ENCODE data around the gene TRIOBP. TPM values are rescaled to one million over a fixed set of nuclear protein-coding genes. Genes with fewer than 3 reads are reported as not detected.
"Not testable (repeated sequence)": the region's sequence is repeated elsewhere in the genome, so short reads cannot be mapped to it uniquely, and the experiment has no call there.

TRIOBP gene
- total RNA-seq, 4 donors from 2014 or later, result 58.6 to 71.6 (median 64.3) TPM

DNA sequence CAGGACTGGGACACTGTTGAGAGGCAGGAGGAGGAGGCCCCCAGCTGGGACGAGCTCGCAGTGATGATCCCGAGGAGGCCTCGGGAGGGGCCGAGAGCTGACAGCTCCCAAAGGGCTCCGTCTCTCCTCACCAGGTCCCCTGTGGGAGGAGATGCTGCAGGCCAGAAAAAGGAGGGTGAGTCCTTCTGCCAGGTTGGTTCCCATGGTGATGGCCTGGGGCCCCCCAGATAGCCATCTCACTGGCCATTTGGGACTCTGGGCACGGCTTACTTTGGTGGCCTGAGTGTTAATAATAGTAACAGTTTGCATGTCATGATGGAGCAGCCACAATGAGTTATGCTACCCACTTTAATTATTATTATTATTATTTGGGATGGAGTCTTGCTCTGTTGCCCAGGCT lies 18.9 kb downstream of the TRIOBP start:
- DNase-seq (ENCODE audit: low spot score in 2 of 2), result no peak
- Histone ChIP-seq H3K27ac (no peak overlapping the region), H3K4me3 (no peak overlapping the region), H3K36me3 (peaks cover 3% of the 10 kb centered on the region), H3K27me3 (no peaks in the 10 kb centered on the region), H3K9me3 (no peaks in the 10 kb centered on the region), H3K4me1 (no peaks in the 10 kb centered on the region)
- WGBS, result 96% methylated on average over 6 of the region's 7 CpGs
- TF ChIP-seq EP300 (IDR thresholded peaks at IDR 0.05), result no peak
- TF ChIP-seq POLR2AphosphoS5 (IDR thresholded peaks at IDR 0.05), result no peak
- TF ChIP-seq POLR2A (IDR thresholded peaks at IDR 0.05), result no peak
- TF ChIP-seq, protein P1, sequence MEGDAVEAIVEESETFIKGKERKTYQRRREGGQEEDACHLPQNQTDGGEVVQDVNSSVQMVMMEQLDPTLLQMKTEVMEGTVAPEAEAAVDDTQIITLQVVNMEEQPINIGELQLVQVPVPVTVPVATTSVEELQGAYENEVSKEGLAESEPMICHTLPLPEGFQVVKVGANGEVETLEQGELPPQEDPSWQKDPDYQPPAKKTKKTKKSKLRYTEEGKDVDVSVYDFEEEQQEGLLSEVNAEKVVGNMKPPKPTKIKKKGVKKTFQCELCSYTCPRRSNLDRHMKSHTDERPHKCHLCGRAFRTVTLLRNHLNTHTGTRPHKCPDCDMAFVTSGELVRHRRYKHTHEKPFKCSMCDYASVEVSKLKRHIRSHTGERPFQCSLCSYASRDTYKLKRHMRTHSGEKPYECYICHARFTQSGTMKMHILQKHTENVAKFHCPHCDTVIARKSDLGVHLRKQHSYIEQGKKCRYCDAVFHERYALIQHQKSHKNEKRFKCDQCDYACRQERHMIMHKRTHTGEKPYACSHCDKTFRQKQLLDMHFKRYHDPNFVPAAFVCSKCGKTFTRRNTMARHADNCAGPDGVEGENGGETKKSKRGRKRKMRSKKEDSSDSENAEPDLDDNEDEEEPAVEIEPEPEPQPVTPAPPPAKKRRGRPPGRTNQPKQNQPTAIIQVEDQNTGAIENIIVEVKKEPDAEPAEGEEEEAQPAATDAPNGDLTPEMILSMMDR (IDR thresholded peaks at IDR 0.05), result no peak

DNA sequence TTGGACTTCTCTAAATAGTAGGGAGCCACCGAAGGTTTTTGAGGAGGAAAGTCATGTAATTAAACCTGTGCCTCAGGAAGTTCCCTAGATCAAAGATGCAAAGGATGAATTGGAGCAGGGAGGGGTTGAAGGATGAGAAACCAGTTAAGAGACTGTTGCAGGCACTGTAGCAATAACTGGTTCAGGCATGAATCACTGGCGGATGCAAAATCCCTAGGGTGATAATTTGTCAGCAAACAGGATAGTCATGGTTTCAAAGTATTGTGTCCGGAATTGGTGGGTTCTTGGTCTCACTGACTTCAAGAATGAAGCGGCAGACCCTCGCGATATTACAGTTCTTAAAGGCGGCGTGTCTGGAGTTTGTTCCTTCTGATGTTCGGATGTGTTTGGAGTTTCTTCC lies 19.9 kb downstream of the TRIOBP start:
- Histone ChIP-seq H3K4me1 (no peaks in the 10 kb centered on the region), H3K27ac (no peak overlapping the region), H3K36me3 (peaks cover 3% of the 10 kb centered on the region), H3K9me3 (no peaks in the 10 kb centered on the region), H3K4me3 (no peak overlapping the region), H3K27me3 (no peaks in the 10 kb centered on the region)
- no peak for DNase-seq (ENCODE audit: low spot score in 2 of 2)
- TF ChIP-seq POLR2AphosphoS5 (IDR thresholded peaks at IDR 0.05) (no peak), POLR2A (IDR thresholded peaks at IDR 0.05) (no peak), EP300 (IDR thresholded peaks at IDR 0.05) (no peak)
- TF ChIP-seq, protein P1 (IDR thresholded peaks at IDR 0.05), result no peak
- 64% methylated on average over 9 of the region's 9 CpGs for WGBS

DNA sequence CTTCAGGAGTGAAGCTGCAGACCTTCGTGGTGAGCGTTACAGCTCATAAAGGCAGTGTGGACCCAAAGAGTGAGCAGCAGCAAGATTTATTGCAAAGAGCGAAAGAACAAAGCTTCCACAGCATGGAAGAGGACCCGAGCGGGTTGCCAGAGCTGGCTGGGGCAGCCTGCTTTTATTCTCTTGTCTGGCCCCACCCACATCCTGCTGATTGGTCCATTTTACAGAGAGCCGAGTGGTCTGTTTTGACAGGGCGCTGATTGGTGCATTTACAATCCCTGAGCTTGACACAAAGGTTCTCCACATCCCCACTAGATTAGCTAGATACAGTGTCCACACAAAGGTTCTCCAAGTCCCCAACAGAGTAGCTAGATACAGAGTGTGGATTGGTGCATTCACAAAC lies 20.4 kb downstream of the TRIOBP start:
- 86% methylated on average over 6 of the region's 7 CpGs for WGBS
- H3K9me3 ChIP-seq; H3K36me3 ChIP-seq; H3K27ac ChIP-seq; H3K27me3 ChIP-seq; H3K4me1 ChIP-seq; H3K4me3 ChIP-seq; DNase-seq (ENCODE audit: low spot score in 2 of 2): not testable (repeated sequence)

DNA sequence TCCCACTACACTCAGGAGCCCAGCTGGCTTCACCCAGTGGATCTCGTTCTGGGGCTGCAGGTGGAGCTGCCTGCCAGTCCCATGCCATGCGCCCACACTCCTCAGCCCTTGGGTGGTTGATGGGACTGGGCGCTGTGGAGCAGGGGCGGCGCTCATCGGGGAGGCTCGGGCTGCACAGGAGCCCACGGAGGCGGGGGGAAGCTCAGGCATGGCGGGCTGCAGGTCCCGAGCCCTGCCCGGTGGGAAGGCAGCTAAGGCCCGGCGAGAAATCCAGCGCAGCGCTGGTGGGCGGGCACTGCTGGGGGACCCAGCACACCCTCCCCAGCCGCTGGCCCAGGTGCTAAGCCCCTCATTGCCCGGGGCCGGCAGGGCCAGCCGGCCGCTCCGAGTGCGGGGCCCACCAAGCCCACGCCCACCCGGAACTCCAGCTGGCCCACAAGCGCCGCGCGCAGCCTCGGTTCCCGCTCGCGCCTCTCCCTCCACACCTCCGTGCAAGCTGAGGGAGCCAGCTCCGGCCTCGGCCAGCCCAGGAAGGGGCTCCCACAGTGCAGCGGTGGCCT lies 21.0 kb downstream of the TRIOBP start:
- H3K4me3 ChIP-seq; DNase-seq (ENCODE audit: low spot score in 2 of 2); H3K36me3 ChIP-seq; H3K9me3 ChIP-seq; H3K27me3 ChIP-seq; H3K4me1 ChIP-seq; H3K27ac ChIP-seq: not testable (repeated sequence)
- WGBS, result 93% methylated on average over 3 of the region's 38 CpGs

DNA sequence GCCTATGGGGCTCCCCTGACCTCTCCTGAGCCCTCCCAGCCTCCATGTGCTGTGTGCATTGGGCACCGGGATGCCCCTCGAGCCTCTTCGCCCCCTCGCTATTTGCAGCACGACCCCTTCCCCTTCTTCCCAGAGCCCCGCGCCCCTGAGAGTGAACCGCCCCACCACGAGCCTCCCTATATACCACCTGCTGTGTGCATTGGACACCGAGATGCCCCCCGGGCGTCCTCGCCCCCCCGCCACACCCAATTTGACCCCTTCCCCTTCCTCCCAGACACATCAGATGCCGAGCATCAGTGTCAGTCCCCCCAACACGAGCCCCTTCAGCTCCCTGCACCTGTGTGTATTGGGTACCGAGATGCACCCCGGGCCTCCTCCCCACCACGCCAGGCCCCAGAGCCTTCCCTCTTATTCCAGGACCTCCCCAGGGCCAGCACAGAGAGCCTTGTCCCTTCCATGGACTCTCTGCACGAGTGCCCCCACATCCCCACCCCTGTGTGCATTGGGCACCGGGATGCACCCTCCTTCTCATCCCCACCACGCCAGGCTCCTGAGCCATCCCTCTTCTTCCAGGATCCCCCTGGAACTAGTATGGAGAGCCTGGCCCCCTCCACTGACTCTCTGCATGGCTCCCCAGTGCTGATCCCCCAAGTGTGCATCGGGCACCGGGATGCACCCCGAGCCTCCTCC lies 28.8 kb downstream of the TRIOBP start:
- H3K9me3 ChIP-seq, result no peaks in the 10 kb centered on the region
- H3K36me3 ChIP-seq, result peaks cover 9% of the 10 kb centered on the region
- no peak overlapping the region for H3K27ac ChIP-seq
- WGBS, result 95% methylated on average over 25 of the region's 25 CpGs
- TF ChIP-seq POLR2AphosphoS5 (IDR thresholded peaks at IDR 0.05), result no peak
- no peak for TF ChIP-seq EP300 (IDR thresholded peaks at IDR 0.05)
- TF ChIP-seq, protein P1 (IDR thresholded peaks at IDR 0.05), result no peak
- TF ChIP-seq POLR2A (IDR thresholded peaks at IDR 0.05), result no peak
- DNase-seq (ENCODE audit: low spot score in 2 of 2), result no peak
- H3K4me3 ChIP-seq, result no peak overlapping the region
- H3K27me3 ChIP-seq, result no peaks in the 10 kb centered on the region
- H3K4me1 ChIP-seq, result peaks cover 6% of the 10 kb centered on the region

DNA sequence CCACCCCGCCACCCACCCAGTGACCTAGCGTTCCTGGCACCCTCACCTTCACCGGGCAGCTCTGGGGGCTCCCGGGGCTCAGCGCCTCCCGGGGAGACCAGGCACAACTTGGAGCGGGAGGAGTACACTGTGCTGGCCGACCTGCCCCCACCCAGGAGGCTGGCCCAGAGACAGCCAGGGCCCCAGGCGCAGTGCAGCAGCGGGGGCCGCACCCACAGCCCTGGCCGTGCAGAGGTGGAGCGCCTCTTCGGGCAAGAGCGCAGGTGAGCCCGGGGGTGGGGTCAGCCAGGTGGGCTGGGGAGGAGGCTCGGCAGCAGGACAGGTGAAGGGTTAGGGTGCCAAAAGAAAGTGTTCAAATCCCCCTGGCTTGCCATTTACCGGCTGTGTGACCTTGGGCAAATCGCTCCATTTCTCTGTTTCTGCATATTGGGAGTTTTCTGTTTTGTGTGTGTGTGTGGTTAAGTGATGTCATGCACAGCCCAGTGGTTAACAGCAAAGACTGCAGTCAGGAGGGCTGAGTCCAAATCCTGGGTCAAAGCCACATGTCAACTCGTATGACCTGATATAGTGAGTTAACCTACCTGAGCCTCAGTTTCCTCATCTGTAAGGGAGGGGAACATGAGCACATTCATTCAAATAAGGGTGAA lies 29.5 kb downstream of the TRIOBP start:
- TF ChIP-seq EP300 (IDR thresholded peaks at IDR 0.05) (no peak), POLR2AphosphoS5 (IDR thresholded peaks at IDR 0.05) (no peak), POLR2A (IDR thresholded peaks at IDR 0.05) (no peak)
- TF ChIP-seq, protein P1 (IDR thresholded peaks at IDR 0.05), result no peak
- H3K36me3 ChIP-seq, result peaks cover 9% of the 10 kb centered on the region
- DNase-seq (ENCODE audit: low spot score in 2 of 2), result no peak
- no peaks in the 10 kb centered on the region for H3K27me3 ChIP-seq
- no peak overlapping the region for H3K4me3 ChIP-seq
- H3K4me1 ChIP-seq, result peaks cover 6% of the 10 kb centered on the region
- WGBS, result 82% methylated on average over 17 of the region's 20 CpGs
- H3K27ac ChIP-seq, result no peak overlapping the region
- H3K9me3 ChIP-seq, result no peaks in the 10 kb centered on the region

All from suprapubic skin (tissue), 4 donors.